ENCODE measurements around the gene CHST11.
"Not testable (repeated sequence)": the region's sequence is repeated elsewhere in the genome, so short reads cannot be mapped to it uniquely, and the experiment has no call there.

CHST11 gene

DNA sequence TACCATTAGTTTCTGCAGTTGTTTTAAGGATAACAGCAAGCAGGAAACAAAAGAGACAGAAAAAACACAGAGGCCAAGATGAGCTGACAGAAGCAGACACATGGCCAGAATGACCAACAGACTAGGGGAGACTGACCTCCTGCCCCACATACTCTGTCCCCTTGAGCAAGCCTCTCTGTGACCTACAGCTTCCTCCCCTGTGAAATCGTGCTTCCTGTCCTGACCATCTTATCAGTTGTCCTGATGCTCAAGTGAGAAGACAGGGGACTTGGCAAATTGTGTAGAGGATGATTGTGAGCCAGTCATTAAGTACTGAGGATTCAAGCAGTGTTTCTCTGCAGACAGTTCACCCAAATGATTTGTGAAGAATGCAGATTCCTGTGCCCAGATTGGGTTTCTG lies 272.3 kb downstream of the CHST11 start:
- DNase-seq: no peak

DNA sequence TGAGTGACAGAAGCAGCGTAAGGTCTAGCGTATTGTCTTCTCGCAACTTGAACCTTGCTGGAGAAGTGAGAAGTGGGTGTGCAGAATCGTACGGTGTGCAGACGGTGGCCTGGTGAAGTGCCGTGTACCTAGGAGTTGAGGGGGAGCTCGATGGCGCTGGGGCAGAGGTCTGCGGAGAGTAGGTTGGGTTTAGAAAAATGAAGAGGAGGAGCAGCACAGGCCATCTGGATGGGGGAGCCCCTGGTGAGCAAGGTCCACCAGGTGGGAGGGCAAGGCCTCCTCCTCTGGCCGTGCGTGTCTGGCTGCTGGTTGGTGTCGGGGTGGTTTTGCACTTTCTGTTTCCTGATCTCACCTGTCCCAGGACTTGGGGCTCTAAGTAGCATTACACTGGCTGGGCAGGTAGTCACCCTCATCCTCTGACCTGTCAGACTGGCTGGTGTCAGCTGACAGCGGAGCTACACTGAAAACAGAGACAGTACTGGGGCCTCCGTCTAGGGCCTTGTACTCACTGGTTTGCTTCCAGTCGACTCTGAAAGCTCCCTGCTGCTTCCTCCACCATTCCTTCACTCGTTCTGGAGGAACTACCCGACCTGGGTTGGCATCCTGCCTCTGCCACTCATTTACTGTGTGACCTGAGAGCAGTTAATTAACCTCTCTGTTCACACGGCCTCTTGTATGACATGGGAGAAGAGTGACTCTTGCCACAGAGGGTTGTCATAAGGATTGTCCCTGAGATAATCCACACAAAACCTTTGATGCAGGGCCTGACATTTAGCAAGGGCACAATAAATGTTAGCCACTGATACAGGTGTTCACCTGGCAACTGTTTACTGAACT lies 273.1 kb downstream of the CHST11 start:
- no peak for DNase-seq

DNA sequence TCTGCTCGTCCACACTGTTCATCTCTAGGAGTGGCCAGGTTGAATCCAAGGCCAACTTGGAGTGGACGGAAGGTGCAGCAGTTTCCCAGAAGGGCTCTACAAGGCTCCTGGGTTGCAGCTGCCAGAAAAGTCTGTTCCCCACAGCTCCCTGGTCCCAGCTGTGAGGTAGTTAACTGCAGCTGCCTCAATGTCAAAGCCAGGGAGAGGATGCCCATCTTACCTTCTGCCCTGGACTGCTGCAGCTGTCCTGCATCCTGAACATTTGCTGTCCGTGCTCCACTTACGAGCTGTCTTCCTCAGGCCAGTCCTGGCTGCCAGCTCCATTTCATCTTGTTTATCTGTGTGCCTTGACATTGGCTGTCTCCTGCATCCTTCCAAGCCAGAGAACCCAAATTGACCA lies 274.0 kb downstream of the CHST11 start:
- DNase-seq: no peak

GRCh38 chr12:104733717-104734175 lies 277.0 kb downstream of the CHST11 start:
- DNase-seq: no peak

DNA sequence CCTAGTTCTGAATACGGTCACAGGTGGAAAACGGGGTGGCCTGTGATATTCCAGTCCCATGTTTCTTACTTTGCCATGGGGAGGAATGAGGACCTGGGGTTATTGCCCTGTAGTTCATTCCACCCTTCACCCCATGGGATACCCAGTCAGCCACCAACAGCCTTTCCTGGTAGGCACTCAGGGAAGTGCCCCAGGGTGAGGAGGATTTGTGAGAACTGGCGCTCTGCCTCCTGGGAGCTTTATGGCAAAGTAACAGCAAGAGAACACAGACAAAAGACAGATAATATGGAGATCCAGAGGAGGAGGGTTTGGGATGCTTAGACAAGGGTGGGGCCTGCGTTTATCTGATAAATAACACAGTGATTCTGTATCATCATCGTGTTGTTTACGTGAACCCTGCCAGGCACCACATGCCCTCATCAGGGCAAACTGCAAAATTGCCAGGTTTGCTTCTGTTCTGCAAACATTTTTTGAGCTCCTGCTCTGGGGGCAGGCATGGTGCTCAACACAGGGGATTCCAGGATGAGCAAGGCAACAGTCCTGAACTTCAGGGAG lies 277.9 kb downstream of the CHST11 start:
- DNase-seq: no peak

DNA sequence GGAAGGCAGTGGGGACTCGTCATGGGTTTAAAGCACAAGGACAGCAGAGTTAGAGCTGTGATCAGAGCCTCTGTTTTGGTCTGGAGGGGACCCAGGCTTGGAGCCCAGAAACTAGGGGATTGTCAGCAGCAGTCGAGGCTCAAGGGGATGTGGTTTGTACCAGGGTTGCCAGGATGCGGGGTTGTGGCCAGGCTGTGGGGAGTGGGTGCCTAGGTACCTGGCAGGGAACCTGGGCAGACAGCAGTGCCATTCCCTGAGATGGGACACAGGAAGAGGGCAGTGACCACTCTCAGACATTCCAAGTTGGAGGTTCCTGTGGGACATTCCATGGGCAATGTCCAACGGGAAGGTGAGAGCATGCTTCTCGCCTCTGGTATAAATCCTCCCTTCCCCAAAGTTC lies 279.1 kb downstream of the CHST11 start:
- DNase-seq: no peak

- no peak for DNase-seq
Measured at GRCh38 chr12:104736307-104736706, 279.6 kb downstream of the CHST11 start.

- DNase-seq: no peak
Measured at GRCh38 chr12:104737113-104737512, 280.4 kb downstream of the CHST11 start.

DNA sequence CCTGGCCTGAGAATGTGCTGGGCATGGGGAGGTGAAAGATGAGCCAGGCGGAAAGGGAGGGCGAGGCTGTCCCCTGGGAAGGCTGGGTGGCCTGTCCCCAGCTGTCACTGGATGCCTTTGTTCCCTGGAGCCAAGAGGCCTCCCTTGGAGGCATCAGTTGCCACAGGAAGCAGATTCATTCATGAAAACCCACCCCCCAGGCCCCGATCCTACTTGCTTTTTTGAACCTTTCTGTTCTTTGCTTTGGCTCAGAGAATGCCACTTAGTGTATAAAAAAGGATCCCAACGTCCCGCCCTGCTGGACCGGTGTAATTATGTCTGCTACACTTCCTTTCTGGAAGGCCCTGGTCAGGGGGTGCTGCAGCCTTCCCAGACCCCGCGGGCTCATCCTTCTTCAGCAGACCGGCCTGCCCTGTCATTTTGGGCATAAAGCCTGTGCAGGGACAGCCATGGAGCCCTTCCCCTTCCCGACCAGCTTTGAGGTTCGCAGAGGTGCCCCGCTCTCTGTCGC lies 281.1 kb downstream of the CHST11 start:
- no peak for DNase-seq

- no peak for DNase-seq
Measured at GRCh38 chr12:104738331-104738730, 281.6 kb downstream of the CHST11 start.

- no peak for DNase-seq
Measured at GRCh38 chr12:104738776-104739642, 282.3 kb downstream of the CHST11 start.

DNA sequence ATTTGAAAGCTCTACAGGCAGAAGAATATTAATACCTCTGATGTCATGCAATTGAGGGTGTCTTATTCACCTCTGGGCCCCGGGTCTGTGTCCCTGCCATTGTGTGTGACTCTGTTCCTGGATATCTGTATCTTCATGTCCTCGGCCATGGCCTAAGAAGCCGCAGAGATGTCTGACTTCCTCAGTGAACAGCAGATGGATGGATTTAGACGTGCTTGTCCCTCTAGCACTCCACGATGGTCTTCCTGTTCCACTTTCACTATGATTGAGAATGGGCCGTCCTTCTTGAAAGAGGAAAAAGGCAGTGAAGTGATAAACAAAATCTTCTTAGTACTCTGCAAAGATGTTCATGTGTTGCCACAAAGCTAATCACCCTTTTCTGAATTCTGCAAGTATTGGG lies 283.9 kb downstream of the CHST11 start:
- no peak for DNase-seq

- DNase-seq: no peak
Measured at GRCh38 chr12:104741077-104741476, 284.3 kb downstream of the CHST11 start.

DNA sequence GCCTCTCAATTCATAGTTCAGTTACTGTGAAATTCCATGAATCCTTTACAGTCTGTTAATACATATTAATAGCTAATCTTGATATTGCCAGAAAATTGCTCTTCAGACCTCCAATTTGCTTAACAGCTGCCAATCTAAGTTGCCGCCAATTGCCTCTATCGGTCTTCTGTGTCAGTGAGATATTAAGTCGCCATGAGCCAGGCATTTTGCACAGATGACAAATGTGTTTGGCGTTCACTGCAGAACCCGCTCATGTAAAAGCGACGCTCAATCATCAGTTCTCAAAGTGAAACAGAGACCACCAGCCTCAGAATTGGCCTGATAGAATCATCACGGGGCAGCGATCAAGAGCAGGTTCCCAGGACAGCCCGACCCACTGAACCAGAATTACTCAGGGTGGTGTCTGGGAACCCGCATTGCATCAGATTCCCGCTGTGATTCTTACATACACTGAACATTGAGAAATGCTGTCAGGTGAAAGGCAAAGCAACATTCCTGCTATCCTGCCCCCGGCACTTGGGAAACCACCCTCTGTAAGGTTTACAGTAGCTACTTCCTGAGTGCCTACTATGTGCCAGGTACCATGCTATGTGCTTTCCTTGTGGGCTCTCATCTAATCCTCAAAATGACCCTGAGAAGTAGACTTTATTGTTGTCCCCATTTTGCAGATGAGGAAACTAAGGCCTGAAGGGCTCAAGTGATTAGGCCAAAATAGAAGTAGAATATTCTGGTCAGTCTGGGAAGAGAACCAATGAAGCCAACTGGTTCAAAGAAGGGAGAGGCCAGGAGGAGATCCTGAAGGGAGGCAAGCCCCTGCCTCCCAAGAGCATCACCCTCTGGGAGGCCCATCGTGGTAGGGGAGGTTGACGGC lies 285.0 kb downstream of the CHST11 start:
- no peak for DNase-seq

DNA sequence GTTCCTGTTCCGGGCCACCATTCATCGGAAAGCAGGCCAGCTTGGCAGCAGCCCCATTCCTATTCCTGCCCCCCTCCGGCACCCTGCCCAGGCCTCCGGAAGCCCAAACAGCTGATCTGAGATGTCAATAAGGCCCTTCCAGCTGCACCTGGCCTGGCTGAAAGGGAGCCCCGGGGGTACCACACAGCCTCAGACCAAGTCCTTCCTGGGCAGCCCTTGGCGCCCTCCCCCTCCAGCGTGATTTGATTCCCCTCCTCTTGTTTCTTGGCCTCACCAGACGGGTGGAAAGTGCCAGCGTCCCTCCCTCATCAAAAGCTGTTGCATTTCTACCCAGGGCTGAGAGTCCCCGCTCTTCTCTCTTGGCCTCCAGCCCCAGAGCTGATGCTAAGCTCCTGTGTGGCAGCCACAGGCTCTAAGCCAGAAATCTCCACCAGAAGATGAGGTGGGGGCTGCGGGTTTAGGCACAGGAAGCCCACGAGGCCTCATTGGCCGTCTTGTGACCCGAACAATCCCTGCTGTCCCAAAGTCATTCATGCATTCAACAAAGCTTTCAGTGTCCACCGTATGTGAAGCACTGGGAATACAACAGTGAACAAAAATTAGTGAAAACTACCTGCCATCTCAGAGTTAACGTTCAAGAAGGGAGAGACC lies 285.9 kb downstream of the CHST11 start:
- DNase-seq: no peak

GRCh38 chr12:104743202-104743580 lies 286.4 kb downstream of the CHST11 start:
- no peak for DNase-seq

- DNase-seq: not testable (repeated sequence)
Measured at GRCh38 chr12:104743753-104744548, 287.2 kb downstream of the CHST11 start.

DNA sequence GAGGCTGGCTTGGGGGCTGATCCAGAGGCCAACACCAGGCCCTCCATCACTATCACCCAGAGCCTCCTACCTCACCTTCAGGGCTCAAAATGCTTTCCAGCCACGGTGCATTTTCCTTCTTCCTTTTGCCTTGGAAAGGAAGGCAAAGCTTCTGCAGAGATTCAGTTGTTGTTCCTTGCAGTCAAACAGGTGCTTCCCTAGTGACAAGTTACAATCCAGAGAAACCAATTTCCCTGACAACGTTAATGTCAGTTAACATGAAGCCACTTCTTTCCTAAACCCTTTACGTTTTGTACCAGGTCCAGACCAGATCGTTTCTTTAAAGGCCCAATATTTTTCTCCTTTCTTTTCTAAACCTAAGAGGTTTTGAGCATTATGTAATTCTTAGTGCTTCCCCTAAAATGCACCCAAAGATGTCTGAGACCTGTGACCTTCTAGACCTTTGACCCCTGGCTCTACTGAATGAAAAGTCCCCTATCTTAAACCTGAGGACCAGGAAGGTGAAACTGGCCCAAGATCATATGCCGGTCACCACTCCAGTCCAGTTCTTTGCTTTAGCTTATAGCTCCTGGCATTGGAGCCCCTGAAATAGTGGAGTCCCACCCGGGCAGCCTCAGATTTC lies 289.8 kb downstream of the CHST11 start:
- no peak for DNase-seq

DNA sequence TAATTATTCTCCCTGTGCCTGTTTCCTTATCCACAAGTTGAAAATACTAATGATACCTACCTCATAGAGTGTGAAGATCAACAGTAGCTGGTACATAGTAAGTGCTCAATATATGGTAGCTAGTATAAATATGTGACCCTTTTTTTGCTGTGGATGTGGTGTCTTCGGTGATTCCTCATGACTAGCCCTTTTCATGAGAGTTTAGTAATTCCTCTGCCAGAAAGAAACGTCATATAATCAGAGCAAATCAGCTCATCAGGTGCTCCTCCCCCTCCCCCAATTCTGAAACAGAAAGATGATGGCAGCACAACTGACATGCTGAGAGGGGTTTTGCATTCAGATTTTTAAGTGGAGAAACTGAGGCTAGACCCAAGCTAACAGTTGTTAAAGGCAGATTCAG lies 290.6 kb downstream of the CHST11 start:
- DNase-seq: no peak

DNA sequence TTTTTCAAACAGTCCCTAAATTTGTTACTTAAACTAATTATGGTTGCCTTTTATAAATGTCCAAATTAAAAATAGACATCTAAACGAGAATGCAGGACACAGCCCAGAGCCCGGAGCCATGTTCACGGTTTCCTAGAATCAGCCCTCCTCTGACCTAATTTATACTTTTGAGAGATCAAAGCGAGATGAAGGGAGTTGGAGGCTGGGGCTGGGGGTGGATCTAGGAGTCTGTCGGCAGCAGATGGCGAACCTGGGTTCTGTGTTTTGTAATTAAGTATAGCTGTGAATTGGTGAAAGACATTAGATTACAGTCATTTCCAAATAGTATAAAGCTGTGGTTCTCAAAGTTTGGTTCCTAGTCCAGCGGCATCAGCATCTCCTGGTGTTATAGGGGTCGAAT lies 291.2 kb downstream of the CHST11 start:
- no peak for DNase-seq

GRCh38 chr12:104748356-104748755 lies 291.6 kb downstream of the CHST11 start:
- DNase-seq: no peak
